Astrocyte (in vitro differentiated cells and primary cell): ENCODE results near the gene GABRR3. TPM values are rescaled to one million over a fixed set of nuclear protein-coding genes. Genes with fewer than 3 reads are reported as not detected.

ENCODE experiments used
- DNase-seq: peaks from one replicate; pipeline ENCODE4 v3.0.0-alpha.2; 2010; ENCODE audit warnings: low read depth
- FAIRE-seq: peaks from 2 replicates; lab custom pipeline; 2011; peaks lifted over from hg19 to GRCh38; lab: Jason Lieb, UNC
- H2AFZ ChIP-seq: 2 replicates; pipeline ENCODE4 v1.6.0; 2012; ENCODE audit warnings: low read depth, low read length, inconsistent platforms
- H3K27ac ChIP-seq: 2 replicates; pipeline ENCODE4 v1.5.1; 2011; ENCODE audit warnings: low read depth, low read length, inconsistent platforms
- H3K27me3 ChIP-seq: 2 replicates; pipeline ENCODE4 v1.6.0; 2011; ENCODE audit warnings: low read length, inconsistent platforms; ENCODE audit not compliant: insufficient read depth
- H3K36me3 ChIP-seq: 2 replicates; pipeline ENCODE4 v1.5.1; 2011; ENCODE audit warnings: low read length, inconsistent platforms; ENCODE audit not compliant: insufficient read depth
- H3K4me1 ChIP-seq: 2 replicates; pipeline ENCODE4 v1.5.1; 2011; ENCODE audit warnings: low read length, inconsistent platforms; ENCODE audit not compliant: insufficient read depth
- H3K4me2 ChIP-seq: 2 replicates; pipeline ENCODE4 v1.6.0; 2012; ENCODE audit warnings: low read length, inconsistent platforms
- H3K4me3 ChIP-seq: 2 replicates; pipeline ENCODE4 v1.5.1; 2011; ENCODE audit warnings: low read depth, mild to moderate bottlenecking, low read length, inconsistent platforms; ENCODE audit not compliant: insufficient read depth
- H3K79me2 ChIP-seq: 2 replicates; pipeline ENCODE4 v1.6.0; 2012; ENCODE audit warnings: mild to moderate bottlenecking, low read length, inconsistent platforms; ENCODE audit not compliant: insufficient read depth
- H3K9ac ChIP-seq: 2 replicates; pipeline ENCODE4 v1.6.0; 2012; ENCODE audit warnings: mild to moderate bottlenecking, low read length, inconsistent platforms
- H3K9me3 ChIP-seq: 2 replicates; pipeline ENCODE4 v1.5.1; 2012; ENCODE audit warnings: low read depth, mild to moderate bottlenecking, low read length, inconsistent platforms; ENCODE audit not compliant: insufficient read depth
- H4K20me1 ChIP-seq: 2 replicates; pipeline ENCODE4 v1.6.0; 2012; ENCODE audit warnings: low read length, inconsistent platforms; ENCODE audit not compliant: insufficient read depth
- H3K27ac Mint-ChIP-seq: one replicate; pipeline ENCODE4 v1.8.0; 2021; ENCODE audit warnings: mild to moderate bottlenecking, mixed read lengths; ENCODE audit not compliant: unreplicated experiment
- H3K27me3 Mint-ChIP-seq: one replicate; pipeline ENCODE4 v1.8.0; 2021; ENCODE audit warnings: low read depth, mixed read lengths; ENCODE audit not compliant: unreplicated experiment
- H3K36me3 Mint-ChIP-seq: one replicate; pipeline ENCODE4 v1.8.0; 2021; ENCODE audit warnings: low read depth, mixed read lengths; ENCODE audit not compliant: unreplicated experiment
- H3K4me1 Mint-ChIP-seq: one replicate; pipeline ENCODE4 v1.8.0; 2021; ENCODE audit warnings: low read depth, mixed read lengths; ENCODE audit not compliant: unreplicated experiment
- H3K4me3 Mint-ChIP-seq: one replicate; pipeline ENCODE4 v1.8.0; 2021; ENCODE audit warnings: mild to moderate bottlenecking, moderate library complexity, mixed read lengths; ENCODE audit not compliant: unreplicated experiment
- H3K9me3 Mint-ChIP-seq: one replicate; pipeline ENCODE4 v1.8.0; 2021; ENCODE audit warnings: mild to moderate bottlenecking, mixed read lengths; ENCODE audit not compliant: unreplicated experiment
- EZH2 ChIP-seq: IDR thresholded peaks from 2 replicates; pipeline ENCODE4 v1.6.1; 2012; ENCODE audit warnings: mild to moderate bottlenecking, low read length, inconsistent platforms; ENCODE audit not compliant: insufficient read depth
- total RNA-seq: library from RNA; stranded (reverse); gene quantifications from 2 replicates; pipeline ENCODE4 v1.2.1, GENCODE V29; 2021
- TF ChIP-seq, protein P1 (sequence below): IDR thresholded peaks from 2 replicates; pipeline ENCODE4 v1.5.1; 2011; ENCODE audit warnings: low read depth, mild to moderate bottlenecking, inconsistent platforms, low read length, moderate library complexity; ENCODE audit not compliant: insufficient read depth

Gene GABRR3
- total RNA-seq, 1 donor from 2014 or later: not detected

DNA sequence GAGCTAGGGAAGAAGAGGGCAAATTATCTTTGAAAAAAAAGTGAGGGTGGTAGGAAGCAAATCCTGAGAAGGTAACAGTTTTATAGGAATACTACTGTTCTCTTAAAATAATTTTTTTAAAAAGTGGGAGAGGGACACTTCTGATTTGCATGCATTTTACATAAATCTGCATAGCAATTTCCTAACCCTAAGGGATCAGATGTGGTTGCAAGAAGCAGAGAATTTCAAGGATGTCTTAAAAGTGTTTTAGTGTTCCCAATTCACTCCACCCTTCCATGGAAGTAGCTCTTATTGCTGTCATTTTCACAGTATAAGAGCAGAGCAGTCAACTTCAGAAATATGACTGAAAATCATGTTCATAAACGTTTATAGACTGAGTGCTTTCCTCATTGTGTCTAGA is 35.1 kb downstream of the GABRR3 start:
- Mint-ChIP-seq H3K4me1 (no peaks in the 10 kb centered on the region), H3K9me3 (no peaks in the 10 kb centered on the region), H3K27me3 (no peaks in the 10 kb centered on the region), H3K27ac (no peak overlapping the region), H3K4me3 (no peak overlapping the region), H3K36me3 (no peaks in the 10 kb centered on the region)
- no peaks in the 10 kb centered on the region for H3K9me3 ChIP-seq
- H3K36me3 ChIP-seq: no peaks in the 10 kb centered on the region
- H2AFZ ChIP-seq: no peak overlapping the region
- no peak overlapping the region for H3K4me2 ChIP-seq
- no peak overlapping the region for H3K4me3 ChIP-seq
- no peak for DNase-seq
- no peak overlapping the region for H3K27ac ChIP-seq
- peaks cover 2% of the 10 kb centered on the region for H3K27me3 ChIP-seq
- no peak overlapping the region for H3K9ac ChIP-seq
- FAIRE-seq: no peak
- no peaks in the 10 kb centered on the region for H3K4me1 ChIP-seq
- no peaks in the 10 kb centered on the region for H3K79me2 ChIP-seq
- TF ChIP-seq, protein P1, sequence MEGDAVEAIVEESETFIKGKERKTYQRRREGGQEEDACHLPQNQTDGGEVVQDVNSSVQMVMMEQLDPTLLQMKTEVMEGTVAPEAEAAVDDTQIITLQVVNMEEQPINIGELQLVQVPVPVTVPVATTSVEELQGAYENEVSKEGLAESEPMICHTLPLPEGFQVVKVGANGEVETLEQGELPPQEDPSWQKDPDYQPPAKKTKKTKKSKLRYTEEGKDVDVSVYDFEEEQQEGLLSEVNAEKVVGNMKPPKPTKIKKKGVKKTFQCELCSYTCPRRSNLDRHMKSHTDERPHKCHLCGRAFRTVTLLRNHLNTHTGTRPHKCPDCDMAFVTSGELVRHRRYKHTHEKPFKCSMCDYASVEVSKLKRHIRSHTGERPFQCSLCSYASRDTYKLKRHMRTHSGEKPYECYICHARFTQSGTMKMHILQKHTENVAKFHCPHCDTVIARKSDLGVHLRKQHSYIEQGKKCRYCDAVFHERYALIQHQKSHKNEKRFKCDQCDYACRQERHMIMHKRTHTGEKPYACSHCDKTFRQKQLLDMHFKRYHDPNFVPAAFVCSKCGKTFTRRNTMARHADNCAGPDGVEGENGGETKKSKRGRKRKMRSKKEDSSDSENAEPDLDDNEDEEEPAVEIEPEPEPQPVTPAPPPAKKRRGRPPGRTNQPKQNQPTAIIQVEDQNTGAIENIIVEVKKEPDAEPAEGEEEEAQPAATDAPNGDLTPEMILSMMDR: no peak
- no peak for TF ChIP-seq EZH2
- no peaks in the 10 kb centered on the region for H4K20me1 ChIP-seq

DNA sequence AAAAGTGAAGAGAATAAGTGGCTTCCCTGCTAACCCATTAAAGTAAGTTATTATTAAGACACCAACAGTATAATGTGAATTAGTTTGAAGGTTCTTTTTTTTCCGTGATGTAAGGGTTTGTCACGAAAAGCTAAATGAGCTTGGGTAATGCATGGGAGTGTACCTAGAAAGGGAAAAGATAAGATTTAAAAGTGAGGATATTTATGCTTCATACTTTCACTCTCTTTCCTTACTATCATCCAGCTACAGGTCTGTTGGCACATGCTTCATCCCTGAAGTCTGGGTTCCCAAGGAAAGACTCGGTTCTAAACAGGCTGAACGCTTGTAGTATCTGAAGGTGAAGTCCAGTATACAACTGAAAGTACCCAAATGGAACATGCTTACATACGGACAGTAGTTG is 36.0 kb downstream of the GABRR3 start:
- FAIRE-seq: no peak
- Mint-ChIP-seq H3K9me3 (no peaks in the 10 kb centered on the region), H3K27me3 (no peaks in the 10 kb centered on the region), H3K4me3 (no peak overlapping the region), H3K36me3 (no peaks in the 10 kb centered on the region), H3K27ac (no peak overlapping the region), H3K4me1 (no peaks in the 10 kb centered on the region)
- no peaks in the 10 kb centered on the region for H3K79me2 ChIP-seq
- TF ChIP-seq, protein P1: no peak
- TF ChIP-seq EZH2: no peak
- no peak overlapping the region for H3K4me2 ChIP-seq
- H3K36me3 ChIP-seq: no peaks in the 10 kb centered on the region
- H3K4me1 ChIP-seq: no peaks in the 10 kb centered on the region
- no peak overlapping the region for H3K4me3 ChIP-seq
- no peak overlapping the region for H3K9ac ChIP-seq
- H3K9me3 ChIP-seq: no peaks in the 10 kb centered on the region
- H3K27ac ChIP-seq: no peak overlapping the region
- no peak overlapping the region for H2AFZ ChIP-seq
- peaks cover 2% of the 10 kb centered on the region for H3K27me3 ChIP-seq
- H4K20me1 ChIP-seq: no peaks in the 10 kb centered on the region
- no peak for DNase-seq

DNA sequence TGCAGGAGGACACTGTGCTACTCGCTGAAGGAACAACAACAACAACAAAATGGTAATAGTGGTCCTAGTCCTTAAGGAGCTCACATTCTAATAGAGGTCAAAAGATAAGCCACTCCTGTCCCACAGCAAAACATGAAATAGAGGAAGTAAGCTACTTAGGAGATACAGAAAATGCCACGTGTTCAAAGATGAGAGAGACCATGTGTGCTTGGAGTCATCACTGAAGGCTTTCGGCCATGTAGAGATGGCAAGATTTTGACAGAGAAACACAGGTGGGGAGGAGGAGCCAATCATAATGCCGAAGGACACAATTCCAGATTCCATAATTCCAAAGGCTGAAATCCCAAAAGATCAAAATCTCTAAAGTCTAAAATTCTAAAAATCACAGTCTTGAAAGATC is 38.1 kb downstream of the GABRR3 start:
- H3K4me1 Mint-ChIP-seq: no peaks in the 10 kb centered on the region
- no peaks in the 10 kb centered on the region for H3K36me3 Mint-ChIP-seq
- DNase-seq (no peak), FAIRE-seq (no peak)
- no peaks in the 10 kb centered on the region for H3K9me3 Mint-ChIP-seq
- no peaks in the 10 kb centered on the region for H3K9me3 ChIP-seq
- H3K4me3 Mint-ChIP-seq: no peak overlapping the region
- no peaks in the 10 kb centered on the region for H3K4me1 ChIP-seq
- H3K4me2 ChIP-seq: no peak overlapping the region
- H3K27me3 ChIP-seq: peaks cover 2% of the 10 kb centered on the region
- no peak overlapping the region for H3K27ac ChIP-seq
- H3K27ac Mint-ChIP-seq: no peak overlapping the region
- H3K27me3 Mint-ChIP-seq: no peaks in the 10 kb centered on the region
- H3K79me2 ChIP-seq: no peaks in the 10 kb centered on the region
- H2AFZ ChIP-seq: no peak overlapping the region
- H3K4me3 ChIP-seq: no peak overlapping the region
- no peak overlapping the region for H3K9ac ChIP-seq
- no peaks in the 10 kb centered on the region for H3K36me3 ChIP-seq
- TF ChIP-seq, protein P1: no peak
- no peak for TF ChIP-seq EZH2
- H4K20me1 ChIP-seq: no peaks in the 10 kb centered on the region
